Fibroblast of lung (primary cell): ENCODE measurements around the gene UTY.

ENCODE experiments used
- EZH2 ChIP-seq: IDR thresholded peaks from 2 replicates; pipeline ENCODE4 v1.5.1; 2012; ENCODE audit warnings: low read length, control low read depth, mild to moderate bottlenecking; ENCODE audit errors: missing control alignments
- TF ChIP-seq, protein P1 (sequence below), 2 donors: IDR thresholded peaks in 1 of 2; conservative IDR thresholded peaks in 1 of 2; 1 replicate in 1 of 2; 2 replicates in 1 of 2; pipeline ENCODE4 v1.5.1; 2011 to 2012; ENCODE audit warnings: low read length in 2 of 2, control low read depth in 1 of 2, inconsistent platforms in 1 of 2, low read depth in 1 of 2, mild to moderate bottlenecking in 1 of 2

- TF ChIP-seq EZH2, result no peak
- TF ChIP-seq, protein P1, sequence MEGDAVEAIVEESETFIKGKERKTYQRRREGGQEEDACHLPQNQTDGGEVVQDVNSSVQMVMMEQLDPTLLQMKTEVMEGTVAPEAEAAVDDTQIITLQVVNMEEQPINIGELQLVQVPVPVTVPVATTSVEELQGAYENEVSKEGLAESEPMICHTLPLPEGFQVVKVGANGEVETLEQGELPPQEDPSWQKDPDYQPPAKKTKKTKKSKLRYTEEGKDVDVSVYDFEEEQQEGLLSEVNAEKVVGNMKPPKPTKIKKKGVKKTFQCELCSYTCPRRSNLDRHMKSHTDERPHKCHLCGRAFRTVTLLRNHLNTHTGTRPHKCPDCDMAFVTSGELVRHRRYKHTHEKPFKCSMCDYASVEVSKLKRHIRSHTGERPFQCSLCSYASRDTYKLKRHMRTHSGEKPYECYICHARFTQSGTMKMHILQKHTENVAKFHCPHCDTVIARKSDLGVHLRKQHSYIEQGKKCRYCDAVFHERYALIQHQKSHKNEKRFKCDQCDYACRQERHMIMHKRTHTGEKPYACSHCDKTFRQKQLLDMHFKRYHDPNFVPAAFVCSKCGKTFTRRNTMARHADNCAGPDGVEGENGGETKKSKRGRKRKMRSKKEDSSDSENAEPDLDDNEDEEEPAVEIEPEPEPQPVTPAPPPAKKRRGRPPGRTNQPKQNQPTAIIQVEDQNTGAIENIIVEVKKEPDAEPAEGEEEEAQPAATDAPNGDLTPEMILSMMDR (conservative IDR thresholded peaks at IDR 0.05 in 1 of 2, IDR thresholded peaks at IDR 0.05 in 1 of 2; ENCODE audit: low read depth in 1 of 2, low read length in 2 of 2), result no peak
These were observed 128.4 kb downstream of the UTY start for GRCh38 chrY:13351443-13351842.
